HepG2 (cell line): ENCODE measurements around the gene CAPZA1. TPM values are rescaled to one million over a fixed set of nuclear protein-coding genes. Genes with fewer than 3 reads are reported as not detected.
A peak's percentile ranks its signal among the peaks of the same experiment; 100 is the strongest.

Source experiments
- ATAC-seq: fragments of 200-7000 bp; cut with Tn5 transposase; 3 replicates; pipeline ENCODE4 v1.9.1; 2020; ENCODE audit warnings: mild to moderate bottlenecking, moderate library complexity
- BruUV-seq: library from RNA; stranded (reverse); fragments of 400-500 nt; replicated peaks from 2 replicates; lab custom pipeline; 2021; lab: Mats Ljungman, UMichigan
- CTCF ChIA-PET: fragments of 300-600 bp; formaldehyde crosslinking; extraction: SDS; loops from one replicate; lab custom pipeline; 2021; ENCODE audit warnings: low total read pairs, inconsistent platforms, low intra/inter-chr PET ratio; lab: Yijun Ruan, JAX
- POLR2A ChIA-PET: fragments of 350-600 bp; sonication (Branson Sonifier 250); formaldehyde crosslinking; loops from one replicate; lab custom pipeline; 2020; ENCODE audit warnings: antibody characterized with exemption, inconsistent platforms; lab: Yijun Ruan, JAX
- DNase-seq: peaks from one replicate; pipeline ENCODE4 v3.0.0-alpha.2; 2015; ENCODE audit warnings: low spot score
- FAIRE-seq: peaks from 3 replicates; lab custom pipeline; 2011; peaks lifted over from hg19 to GRCh38; lab: Jason Lieb, UNC
- H2AFZ ChIP-seq: one replicate; pipeline ENCODE4 v1.6.1; 2011; ENCODE audit warnings: low read length, inconsistent platforms
- H3K27ac ChIP-seq: fragments of 300-600 bp; 3 replicates; pipeline ENCODE4 v1.8.0; 2011; ENCODE audit warnings: mixed run types, mild to moderate bottlenecking, mixed read lengths, low read length, inconsistent platforms; ENCODE audit not compliant: insufficient read depth; ENCODE audit errors: extremely low read length
- H3K27me3 ChIP-seq, 2 experiments: fragments of 200-600 bp in 1 of 2; 2 replicates in 1 of 2; 3 replicates in 1 of 2; pipeline versions ENCODE4 v1.6.0 to v1.8.0; 2011; ENCODE audit warnings: low read length in 2 of 2, mild to moderate bottlenecking in 2 of 2, moderate library complexity in 2 of 2, inconsistent platforms in 1 of 2; ENCODE audit not compliant: insufficient read depth in 2 of 2, control insufficient read depth in 1 of 2
- H3K36me3 ChIP-seq, 2 experiments: fragments of 200-600 bp in 1 of 2; replicated peaks in 1 of 2; 2 replicates in 1 of 2; 3 replicates in 1 of 2; pipeline versions ENCODE4 v1.5.1 to v1.8.0; 2011; ENCODE audit warnings: low read length in 2 of 2, inconsistent platforms in 1 of 2; ENCODE audit not compliant: insufficient read depth in 2 of 2, control insufficient read depth in 1 of 2
- H3K4me1 ChIP-seq: 2 replicates; pipeline ENCODE4 v1.5.1; 2012; ENCODE audit warnings: low read length, inconsistent platforms; ENCODE audit not compliant: insufficient read depth
- H3K4me2 ChIP-seq: 2 replicates; pipeline ENCODE4 v1.6.0; 2011; ENCODE audit warnings: low read depth, low read length, inconsistent platforms
- H3K4me3 ChIP-seq, 3 experiments: fragments of 200-600 bp in 1 of 3; sonication (generic), shearing (Covaris generic) in 1 of 3; replicated peaks in 1 of 3; 2 replicates each; pipeline ENCODE4 v1.5.1; 2011 to 2016; ENCODE audit warnings: low read length in 3 of 3, inconsistent platforms in 2 of 3, low read depth in 2 of 3, mild to moderate bottlenecking in 2 of 3, control low read depth in 1 of 3, mixed read lengths in 1 of 3; ENCODE audit not compliant: insufficient read depth in 1 of 3
- H3K79me2 ChIP-seq: one replicate; pipeline ENCODE4 v1.6.1; 2011; ENCODE audit warnings: low read length, inconsistent platforms; ENCODE audit not compliant: insufficient read depth
- H3K9ac ChIP-seq: 2 replicates; pipeline ENCODE4 v1.6.0; 2011; ENCODE audit warnings: mild to moderate bottlenecking, low read depth, low read length, inconsistent platforms; ENCODE audit not compliant: insufficient read depth
- H3K9me3 ChIP-seq: 2 replicates; pipeline ENCODE4 v1.5.1; 2012; ENCODE audit warnings: mild to moderate bottlenecking, low read length
- H4K20me1 ChIP-seq: 2 replicates; pipeline ENCODE4 v1.6.0; 2011; ENCODE audit warnings: inconsistent platforms, mild to moderate bottlenecking, low read length, moderate library complexity; ENCODE audit not compliant: insufficient read depth
- ARID4A ChIP-seq: sonication (generic); formaldehyde crosslinking; IDR thresholded peaks from 2 replicates; pipeline ENCODE4 v1.5.0; 2020; ENCODE audit warnings: mild to moderate bottlenecking, missing genetic modification reagents, borderline replicate concordance
- ATF6 ChIP-seq: sonication (generic); formaldehyde crosslinking; conservative IDR thresholded peaks from 2 replicates; pipeline ENCODE4 v1.4.0; 2020; ENCODE audit warnings: missing genetic modification reagents
- ATF7-NPFF ChIP-seq: sonication (generic); formaldehyde crosslinking; IDR thresholded peaks from 2 replicates; pipeline ENCODE4 v1.8.1; 2023; ENCODE audit warnings: mild to moderate bottlenecking, low read depth, missing genetic modification reagents, moderate library complexity
- BCL6 ChIP-seq: IDR thresholded peaks from 2 replicates; pipeline ENCODE4 v1.6.1; 2016; ENCODE audit warnings: missing genetic modification reagents, missing compliant biosample characterization
- ELF4 ChIP-seq: sonication (generic); formaldehyde crosslinking; IDR thresholded peaks from 2 replicates; pipeline ENCODE4 v1.5.0; 2020; ENCODE audit warnings: missing genetic modification reagents, mild to moderate bottlenecking, moderate library complexity, borderline replicate concordance
- FOXA1 ChIP-seq, 2 experiments: fragments of 450-650 bp in 1 of 2; sonication (generic) in 1 of 2; formaldehyde crosslinking in 1 of 2; IDR thresholded peaks; 2 replicates each; pipeline versions ENCODE4 v1.4.0 to v1.6.1; 2016 to 2020; ENCODE audit warnings: missing genetic modification reagents in 1 of 2
- GATAD2A ChIP-seq: IDR thresholded peaks from 2 replicates; pipeline ENCODE4 v1.6.1; 2016
- KLF16 ChIP-seq, 2 experiments: sonication (generic) in 1 of 2; formaldehyde crosslinking in 1 of 2; IDR thresholded peaks; 2 replicates each; pipeline versions ENCODE4 v1.6.1 to v1.8.0; 2016 to 2023; ENCODE audit warnings: missing genetic modification reagents in 2 of 2, missing compliant biosample characterization in 1 of 2
- PATZ1 ChIP-seq: sonication (generic); formaldehyde crosslinking; IDR thresholded peaks from 2 replicates; pipeline ENCODE4 v1.4.0; 2020; ENCODE audit warnings: missing genetic modification reagents
- TP53 ChIP-seq: sonication (generic); formaldehyde crosslinking; conservative IDR thresholded peaks from 2 replicates; pipeline ENCODE4 v1.4.0; 2020; ENCODE audit warnings: missing genetic modification reagents
- ZBTB42 ChIP-seq: sonication (generic); formaldehyde crosslinking; IDR thresholded peaks from 2 replicates; pipeline ENCODE4 v1.5.0; 2020; ENCODE audit warnings: mild to moderate bottlenecking, missing genetic modification reagents
- ZNF12 ChIP-seq: sonication (generic); formaldehyde crosslinking; IDR thresholded peaks from 2 replicates; pipeline ENCODE4 v1.5.0; 2020; ENCODE audit warnings: missing genetic modification reagents
- ZNF274 ChIP-seq: sonication (generic); formaldehyde crosslinking; IDR thresholded peaks from 2 replicates; pipeline ENCODE4 v1.5.1; 2020; ENCODE audit warnings: mild to moderate bottlenecking, missing genetic modification reagents
- ZNF44 ChIP-seq: sonication (generic); formaldehyde crosslinking; IDR thresholded peaks from 2 replicates; pipeline ENCODE4 v1.5.1; 2020; ENCODE audit warnings: mild to moderate bottlenecking, missing genetic modification reagents
- ZNF850 ChIP-seq: sonication (generic); formaldehyde crosslinking; conservative IDR thresholded peaks from 2 replicates; pipeline ENCODE4 v1.9.0; 2021; ENCODE audit warnings: mild to moderate bottlenecking, missing genetic modification reagents
- ZNF879 ChIP-seq: sonication (generic); formaldehyde crosslinking; IDR thresholded peaks from 2 replicates; pipeline ENCODE4 v1.8.1; 2023; ENCODE audit warnings: missing genetic modification reagents
- WGBS: methylation state at CpG from one replicate; pipeline ENCODE4 v1.1.6; 2017; ENCODE audit warnings: low lambda C conversion rate; 5-methylcytosine and 5-hydroxymethylcytosine counted together
- in situ Hi-C: cut with HindIII; loops from 2 replicates; pipeline ENCODE4 v1.10.0; 2017; ENCODE audit warnings: low pct_unique_long_range_greater_than_20kb; ENCODE audit not compliant: extremely low pct_ligation_motif_present
- intact Hi-C: fragments of 100-400 bp; cut with micrococcal nuclease; formaldehyde crosslinking; loops from one replicate; pipeline ENCODE4 v1.10.0; 2022; ENCODE audit not compliant: unreplicated experiment
- polyA plus RNA-seq, 8 experiments: library from polyadenylated mRNA; depleted of rRNA in 3 of 8; stranded (reverse) in 7 of 8; unstranded in 1 of 8; fragments of >200 nt; fragmentation: Illumina TruSeq in 4 of 8; extraction: Trizol in 4 of 8; gene quantifications; 2 replicates each; pipeline versions ENCODE4 v1.2.1 to v1.2.3, GENCODE V29; 2011 to 2016; ENCODE audit warnings: low read depth in 4 of 8, missing spikeins in 1 of 8, mixed read lengths in 1 of 8; ENCODE audit not compliant: insufficient read depth in 1 of 8
- total RNA-seq, 5 experiments: library from RNA; depleted of rRNA; stranded (reverse); fragments of >200 nt; fragmentation: Illumina TruSeq; extraction: Trizol; gene quantifications; 2 replicates each; pipeline ENCODE4 v1.2.3, GENCODE V29; 2016; ENCODE audit warnings: low read depth in 1 of 5

CAPZA1 gene
- total and polyA plus RNA-seq, 2 of the 13 experiments (the other 11 are each of a cell fraction or from before 2014, with no cell fraction given), result 67.0 to 117 TPM

- TF ChIP-seq PATZ1 (CRISPR knock-in tag) (peak; percentile 80), GATAD2A (CRISPR knock-in tag) (0 out of 2 replicates have a peak, but pooled peaks have one; percentile 11)
- TF ChIP-seq, all 625 proteins: peak for 5; not testable (repeated sequence) for 620
Observed at GRCh38 chr1:112640437-112640836, 20.8 kb downstream of the CAPZA1 start (continued).

- ChIA-PET POLR2A (no interaction called here), CTCF (no interaction called here)
- Histone ChIP-seq H3K4me1 (peaks cover 24% of the 10 kb centered on the region), H3K4me2 (no peak overlapping the region), H3K36me3 (peaks cover 2 to 25% of the 10 kb centered on the region in 2 experiments; a peak in 3 of 5 replicates), H2AFZ (no peak overlapping the region), H3K27ac (no peak overlapping the region), H3K4me3 (no peak overlapping the region), H3K27me3 (no peaks in the 10 kb centered on the region), H3K79me2 (peaks cover 74% of the 10 kb centered on the region), H3K9ac (no peak overlapping the region), H4K20me1 (0 out of 2 replicates have a peak, but pooled peaks cover 5% of the 10 kb centered on the region), H3K9me3 (no peaks in the 10 kb centered on the region)
- in situ Hi-C loops (no loop called here), intact Hi-C loops (no loop called here)
- DNase-seq (no peak), FAIRE-seq (no peak), ATAC-seq (no peak)
- no TSS peak for BruUV-seq
- WGBS, result 95% methylated on average over 2 of the region's 2 CpGs
- TF ChIP-seq ZNF44 (CRISPR knock-in tag) (no peak), TP53 (CRISPR knock-in tag) (no peak), ATF6 (CRISPR knock-in tag) (no peak), ZNF12 (CRISPR knock-in tag) (no peak), FOXA1 (IDR thresholded peaks at IDR 0.05) (no peak), FOXA1 (CRISPR knock-in tag; IDR thresholded peaks at IDR 0.05) (no peak), ELF4 (CRISPR knock-in tag) (no peak), ZNF850 (no peak), KLF16 (CRISPR knock-in tag; IDR thresholded peaks at IDR 0.05) (no peak), ZNF274 (CRISPR knock-in tag) (no peak), ZBTB42 (CRISPR knock-in tag) (no peak), ATF7-NPFF (no peak), ZNF879 (CRISPR knock-in tag) (no peak), BCL6 (CRISPR knock-in tag) (no peak), ARID4A (no peak)
Observed at GRCh38 chr1:112643080-112643479, 23.4 kb downstream of the CAPZA1 start.
